ENCODE results near the gene MGST2.

GRCh38 chr4:139736661-139737060 lies 71.0 kb downstream of the MGST2 start:
- TF ChIP-seq, protein P1, sequence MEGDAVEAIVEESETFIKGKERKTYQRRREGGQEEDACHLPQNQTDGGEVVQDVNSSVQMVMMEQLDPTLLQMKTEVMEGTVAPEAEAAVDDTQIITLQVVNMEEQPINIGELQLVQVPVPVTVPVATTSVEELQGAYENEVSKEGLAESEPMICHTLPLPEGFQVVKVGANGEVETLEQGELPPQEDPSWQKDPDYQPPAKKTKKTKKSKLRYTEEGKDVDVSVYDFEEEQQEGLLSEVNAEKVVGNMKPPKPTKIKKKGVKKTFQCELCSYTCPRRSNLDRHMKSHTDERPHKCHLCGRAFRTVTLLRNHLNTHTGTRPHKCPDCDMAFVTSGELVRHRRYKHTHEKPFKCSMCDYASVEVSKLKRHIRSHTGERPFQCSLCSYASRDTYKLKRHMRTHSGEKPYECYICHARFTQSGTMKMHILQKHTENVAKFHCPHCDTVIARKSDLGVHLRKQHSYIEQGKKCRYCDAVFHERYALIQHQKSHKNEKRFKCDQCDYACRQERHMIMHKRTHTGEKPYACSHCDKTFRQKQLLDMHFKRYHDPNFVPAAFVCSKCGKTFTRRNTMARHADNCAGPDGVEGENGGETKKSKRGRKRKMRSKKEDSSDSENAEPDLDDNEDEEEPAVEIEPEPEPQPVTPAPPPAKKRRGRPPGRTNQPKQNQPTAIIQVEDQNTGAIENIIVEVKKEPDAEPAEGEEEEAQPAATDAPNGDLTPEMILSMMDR (IDR thresholded peaks at IDR 0.05; ENCODE audit: low read depth, low read length, missing input control): no peak
- no peak for TF ChIP-seq TAF1 (conservative IDR thresholded peaks at IDR 0.05)
- TF ChIP-seq SP1 (IDR thresholded peaks at IDR 0.05): no peak
- no peak for TF ChIP-seq YY1 (IDR thresholded peaks at IDR 0.05)
- TF ChIP-seq FOXA1 (IDR thresholded peaks at IDR 0.05): no peak
- TF ChIP-seq, protein P2, sequence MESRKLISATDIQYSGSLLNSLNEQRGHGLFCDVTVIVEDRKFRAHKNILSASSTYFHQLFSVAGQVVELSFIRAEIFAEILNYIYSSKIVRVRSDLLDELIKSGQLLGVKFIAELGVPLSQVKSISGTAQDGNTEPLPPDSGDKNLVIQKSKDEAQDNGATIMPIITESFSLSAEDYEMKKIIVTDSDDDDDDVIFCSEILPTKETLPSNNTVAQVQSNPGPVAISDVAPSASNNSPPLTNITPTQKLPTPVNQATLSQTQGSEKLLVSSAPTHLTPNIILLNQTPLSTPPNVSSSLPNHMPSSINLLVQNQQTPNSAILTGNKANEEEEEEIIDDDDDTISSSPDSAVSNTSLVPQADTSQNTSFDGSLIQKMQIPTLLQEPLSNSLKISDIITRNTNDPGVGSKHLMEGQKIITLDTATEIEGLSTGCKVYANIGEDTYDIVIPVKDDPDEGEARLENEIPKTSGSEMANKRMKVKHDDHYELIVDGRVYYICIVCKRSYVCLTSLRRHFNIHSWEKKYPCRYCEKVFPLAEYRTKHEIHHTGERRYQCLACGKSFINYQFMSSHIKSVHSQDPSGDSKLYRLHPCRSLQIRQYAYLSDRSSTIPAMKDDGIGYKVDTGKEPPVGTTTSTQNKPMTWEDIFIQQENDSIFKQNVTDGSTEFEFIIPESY (IDR thresholded peaks at IDR 0.05): no peak
- TF ChIP-seq EGR1 (IDR thresholded peaks at IDR 0.05; ENCODE audit: low read depth in 2 of 2): no peak
- no peak for TF ChIP-seq JUND (IDR thresholded peaks at IDR 0.05)
- TF ChIP-seq, protein P3, sequence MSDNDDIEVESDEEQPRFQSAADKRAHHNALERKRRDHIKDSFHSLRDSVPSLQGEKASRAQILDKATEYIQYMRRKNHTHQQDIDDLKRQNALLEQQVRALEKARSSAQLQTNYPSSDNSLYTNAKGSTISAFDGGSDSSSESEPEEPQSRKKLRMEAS (IDR thresholded peaks at IDR 0.05): no peak
- TF ChIP-seq, protein P4, sequence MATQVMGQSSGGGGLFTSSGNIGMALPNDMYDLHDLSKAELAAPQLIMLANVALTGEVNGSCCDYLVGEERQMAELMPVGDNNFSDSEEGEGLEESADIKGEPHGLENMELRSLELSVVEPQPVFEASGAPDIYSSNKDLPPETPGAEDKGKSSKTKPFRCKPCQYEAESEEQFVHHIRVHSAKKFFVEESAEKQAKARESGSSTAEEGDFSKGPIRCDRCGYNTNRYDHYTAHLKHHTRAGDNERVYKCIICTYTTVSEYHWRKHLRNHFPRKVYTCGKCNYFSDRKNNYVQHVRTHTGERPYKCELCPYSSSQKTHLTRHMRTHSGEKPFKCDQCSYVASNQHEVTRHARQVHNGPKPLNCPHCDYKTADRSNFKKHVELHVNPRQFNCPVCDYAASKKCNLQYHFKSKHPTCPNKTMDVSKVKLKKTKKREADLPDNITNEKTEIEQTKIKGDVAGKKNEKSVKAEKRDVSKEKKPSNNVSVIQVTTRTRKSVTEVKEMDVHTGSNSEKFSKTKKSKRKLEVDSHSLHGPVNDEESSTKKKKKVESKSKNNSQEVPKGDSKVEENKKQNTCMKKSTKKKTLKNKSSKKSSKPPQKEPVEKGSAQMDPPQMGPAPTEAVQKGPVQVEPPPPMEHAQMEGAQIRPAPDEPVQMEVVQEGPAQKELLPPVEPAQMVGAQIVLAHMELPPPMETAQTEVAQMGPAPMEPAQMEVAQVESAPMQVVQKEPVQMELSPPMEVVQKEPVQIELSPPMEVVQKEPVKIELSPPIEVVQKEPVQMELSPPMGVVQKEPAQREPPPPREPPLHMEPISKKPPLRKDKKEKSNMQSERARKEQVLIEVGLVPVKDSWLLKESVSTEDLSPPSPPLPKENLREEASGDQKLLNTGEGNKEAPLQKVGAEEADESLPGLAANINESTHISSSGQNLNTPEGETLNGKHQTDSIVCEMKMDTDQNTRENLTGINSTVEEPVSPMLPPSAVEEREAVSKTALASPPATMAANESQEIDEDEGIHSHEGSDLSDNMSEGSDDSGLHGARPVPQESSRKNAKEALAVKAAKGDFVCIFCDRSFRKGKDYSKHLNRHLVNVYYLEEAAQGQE (IDR thresholded peaks at IDR 0.05): no peak
- TF ChIP-seq RAD21 (IDR thresholded peaks at IDR 0.05): no peak
- no peak for TF ChIP-seq GABPA (IDR thresholded peaks at IDR 0.05 in 1 of 2, conservative IDR thresholded peaks at IDR 0.05 in 1 of 2)
